ENCODE data around the gene TCERG1.

DNA sequence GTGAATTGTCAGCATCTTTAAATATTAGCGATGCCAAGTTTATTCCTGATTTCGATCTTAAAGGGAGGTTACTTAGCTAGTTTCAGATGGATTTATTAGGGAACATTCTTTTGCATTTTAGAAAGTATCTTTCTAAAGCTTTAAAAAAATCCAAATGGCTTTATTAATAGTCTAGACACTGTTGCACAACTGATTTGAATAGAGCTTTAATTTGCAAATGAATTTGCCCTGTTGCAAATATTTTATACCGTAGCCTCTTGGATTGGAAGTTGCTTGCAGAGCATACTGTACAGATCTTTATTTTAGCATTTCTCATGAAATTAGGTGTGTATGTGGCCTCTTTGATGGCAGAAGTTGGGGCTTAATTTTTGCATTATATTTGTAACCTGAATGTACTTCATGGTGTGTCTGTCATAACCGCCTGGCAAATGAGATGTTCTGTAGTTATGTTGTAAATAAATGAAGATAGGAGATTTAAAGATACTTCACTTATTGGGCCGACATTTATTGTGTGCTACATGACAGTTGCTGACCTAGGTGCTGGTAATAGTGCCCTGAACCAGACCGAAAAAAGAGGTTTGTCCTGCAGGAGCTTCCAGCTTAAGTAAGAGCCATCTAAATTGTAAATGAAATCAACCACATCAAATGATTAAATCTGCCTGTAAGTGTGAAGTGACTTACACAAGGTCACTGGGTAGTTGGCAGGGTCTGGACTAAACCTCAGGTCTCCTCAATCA lies 1.8 kb downstream of the TCERG1 start:
- TF ChIP-seq, protein P1, sequence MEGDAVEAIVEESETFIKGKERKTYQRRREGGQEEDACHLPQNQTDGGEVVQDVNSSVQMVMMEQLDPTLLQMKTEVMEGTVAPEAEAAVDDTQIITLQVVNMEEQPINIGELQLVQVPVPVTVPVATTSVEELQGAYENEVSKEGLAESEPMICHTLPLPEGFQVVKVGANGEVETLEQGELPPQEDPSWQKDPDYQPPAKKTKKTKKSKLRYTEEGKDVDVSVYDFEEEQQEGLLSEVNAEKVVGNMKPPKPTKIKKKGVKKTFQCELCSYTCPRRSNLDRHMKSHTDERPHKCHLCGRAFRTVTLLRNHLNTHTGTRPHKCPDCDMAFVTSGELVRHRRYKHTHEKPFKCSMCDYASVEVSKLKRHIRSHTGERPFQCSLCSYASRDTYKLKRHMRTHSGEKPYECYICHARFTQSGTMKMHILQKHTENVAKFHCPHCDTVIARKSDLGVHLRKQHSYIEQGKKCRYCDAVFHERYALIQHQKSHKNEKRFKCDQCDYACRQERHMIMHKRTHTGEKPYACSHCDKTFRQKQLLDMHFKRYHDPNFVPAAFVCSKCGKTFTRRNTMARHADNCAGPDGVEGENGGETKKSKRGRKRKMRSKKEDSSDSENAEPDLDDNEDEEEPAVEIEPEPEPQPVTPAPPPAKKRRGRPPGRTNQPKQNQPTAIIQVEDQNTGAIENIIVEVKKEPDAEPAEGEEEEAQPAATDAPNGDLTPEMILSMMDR (IDR thresholded peaks at IDR 0.05; ENCODE audit: borderline replicate concordance, extremely low read depth, low read length, poor library complexity, severe bottlenecking) = no peak
- no peak for TF ChIP-seq EZH2 (IDR thresholded peaks at IDR 0.05; ENCODE audit: borderline replicate concordance, low read depth, low read length, severe bottlenecking)

Data from DND-41 (cell line).